OCI-LY1 (cell line): ENCODE data around the gene TBC1D7.

Experiments
- CTCF ChIP-seq: fragments of 200-600 bp; sonication (generic), shearing (Covaris generic); IDR thresholded peaks from 2 replicates; pipeline ENCODE4 v1.5.1; 2017; ENCODE audit warnings: mild to moderate bottlenecking, antibody characterized with exemption, low read length, moderate library complexity, mixed read lengths
- EZH2 ChIP-seq: fragments of 200-600 bp; sonication (generic), shearing (Covaris generic); IDR thresholded peaks from 2 replicates; pipeline ENCODE4 v1.8.0; 2017; ENCODE audit warnings: borderline replicate concordance, mixed run types, mild to moderate bottlenecking, antibody characterized with exemption, low read length, moderate library complexity, mixed read lengths

GRCh38 chr6:13287104-13287503 is 41.2 kb downstream of the TBC1D7 start:
- no peak for TF ChIP-seq CTCF
- TF ChIP-seq EZH2 = no peak
